Breast epithelium (tissue), 3 donors: ENCODE data around the gene SLC35C1.

ENCODE experiments used
- CTCF ChIP-seq, 3 donors: fragments of 450-650 bp; IDR thresholded peaks; one replicate each; pipeline ENCODE4 v1.5.1; 2016 to 2017; ENCODE audit warnings: antibody characterized with exemption in 3 of 3, mild to moderate bottlenecking in 3 of 3, moderate library complexity in 3 of 3
- POLR2A ChIP-seq: fragments of 450-650 bp; IDR thresholded peaks from one replicate; pipeline ENCODE4 v1.6.1; 2016; ENCODE audit warnings: antibody characterized with exemption, mild to moderate bottlenecking, moderate library complexity

DNA sequence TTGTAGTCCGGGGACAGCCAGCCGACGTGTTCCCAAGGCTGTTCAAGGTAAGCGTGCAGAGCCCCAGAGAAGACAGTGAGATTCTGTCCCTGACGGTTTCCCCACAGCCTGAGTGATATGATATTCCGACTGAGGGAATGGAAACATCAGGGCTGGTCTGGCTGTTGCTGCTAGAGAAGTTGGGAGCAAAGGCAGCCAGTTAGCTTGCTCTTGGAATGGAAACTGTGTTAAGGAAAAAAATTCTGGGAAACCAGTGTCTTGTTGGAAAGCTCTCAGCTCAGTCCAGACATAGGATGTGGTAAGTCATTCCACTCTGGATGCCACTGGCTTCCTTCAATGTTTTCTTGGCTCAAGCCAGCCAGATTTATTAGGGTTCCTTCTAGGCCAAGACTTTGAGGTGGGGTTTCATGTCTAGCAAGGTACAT lies 51.1 kb downstream of the SLC35C1 start:
- TF ChIP-seq CTCF (IDR thresholded peaks at IDR 0.05) (no peak), POLR2A (no peak)
